ENCODE measurements around the gene LIPA. TPM values are rescaled to one million over a fixed set of nuclear protein-coding genes. Genes with fewer than 3 reads are reported as not detected.

Gene LIPA
- total and polyA plus RNA-seq, 2 of the 4 experiments (the other 2 are of a cell fraction): 23.1 to 31.9 TPM

DNA sequence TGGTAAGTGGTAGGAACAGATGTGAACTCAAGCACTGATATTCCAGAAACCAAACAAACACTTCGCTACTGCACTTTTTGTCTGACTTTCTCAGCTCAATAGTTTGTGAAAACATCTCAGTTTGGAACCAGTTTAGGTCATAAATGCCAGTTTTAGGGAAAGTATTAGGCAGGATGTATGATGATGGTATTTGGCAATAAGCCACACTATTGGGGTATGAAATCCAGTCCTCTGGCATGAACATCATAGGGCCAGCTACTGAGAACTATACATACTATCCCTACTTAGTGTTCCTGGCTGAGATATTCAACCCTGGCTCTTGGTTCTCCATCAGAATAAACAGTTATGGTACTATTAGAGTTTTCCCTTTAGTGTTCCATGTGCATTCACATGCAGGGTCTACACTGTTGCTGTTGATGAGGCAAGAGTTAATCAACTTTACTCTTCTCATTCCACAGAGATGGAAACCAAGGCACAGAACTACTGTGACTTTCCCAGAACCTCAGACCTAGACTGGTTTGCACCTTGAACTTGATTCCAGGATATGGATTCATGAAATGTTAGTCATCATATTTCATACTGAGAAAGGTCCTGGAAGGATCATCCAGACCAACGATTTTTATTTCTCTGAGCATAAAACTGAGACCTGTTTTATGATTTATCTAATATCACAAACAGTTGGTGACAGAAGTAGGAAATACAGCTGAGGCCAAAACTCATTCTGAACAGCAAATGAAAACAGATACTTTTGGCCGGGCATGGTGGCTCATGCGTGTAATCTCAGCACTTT is 30.2 kb upstream of the LIPA start (continued):
- no peak for TF ChIP-seq RCOR1 (IDR thresholded peaks at IDR 0.05; ENCODE audit: insufficient replicate concordance, low read length)
- TF ChIP-seq SMC3 (IDR thresholded peaks at IDR 0.05; ENCODE audit: low read depth, low read length): no peak

DNA sequence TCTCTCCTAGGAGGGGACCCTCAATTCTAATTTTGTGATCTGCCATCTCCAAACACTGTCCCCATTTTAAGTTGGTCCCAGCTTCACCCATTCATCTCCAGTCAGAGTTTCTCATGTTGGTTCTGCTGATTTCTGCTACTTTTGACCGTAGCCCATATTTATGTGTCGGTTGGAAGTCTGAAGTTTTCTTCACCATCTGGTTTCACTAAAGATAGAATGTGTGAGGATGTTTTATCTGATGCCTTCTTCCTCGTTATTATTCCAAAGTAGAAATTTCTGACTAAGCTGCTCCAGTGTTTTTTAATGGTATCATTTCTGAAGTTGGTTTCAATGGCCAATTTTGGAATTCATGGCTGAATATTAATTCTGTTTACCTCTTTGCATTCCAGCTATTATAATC is 28.9 kb upstream of the LIPA start:
- intact Hi-C loops (cut with micrococcal nuclease): loop anchor here (5.0 kb wide), 1 partner anchor 72 kb away; no protein-coding TSS in a partner anchor

More for the DNA sequence above, 28.9 kb upstream of the LIPA start:
- Histone ChIP-seq H3K9me1 (ENCODE audit: insufficient read depth, low read length) (no peaks in the 10 kb centered on the region), H3K4me1 (ENCODE audit: control insufficient read depth, insufficient read depth, low read length) (peaks cover 27% of the 10 kb centered on the region), H2BK5ac (ENCODE audit: low read depth, low read length, poor library complexity, severe bottlenecking) (no peak overlapping the region), H3K9ac (ENCODE audit: low read depth, low read length) (no peak overlapping the region), H2BK15ac (ENCODE audit: low read depth, low read length) (no peak overlapping the region; the same call in 2 of the 3 replicates), H4K5ac (ENCODE audit: low read depth, low read length) (no peak overlapping the region), H2BK20ac (ENCODE audit: low read depth, low read length) (peak overlapping the region; percentile 16; the same call in 1 of the 2 replicates), H3K36me3 (ENCODE audit: control insufficient read depth, insufficient read depth, low read length) (no peaks in the 10 kb centered on the region), H3K4me2 (ENCODE audit: low read depth, low read length) (no peak overlapping the region), H3K14ac (replicated peaks; ENCODE audit: low read depth, low read length) (no peak overlapping the region), H4K91ac (ENCODE audit: insufficient read depth, low read depth, low read length) (no peak overlapping the region), H2BK120ac (ENCODE audit: low read depth, low read length) (0 out of 2 replicates have a peak overlapping the region, but pooled peaks have one; percentile 14), H3K9me3 (ENCODE audit: control insufficient read depth, insufficient read depth, low read length) (no peaks in the 10 kb centered on the region), H3K79me1 (ENCODE audit: low read depth in 1 of 2, low read length in 2 of 2) (no peaks in the 10 kb centered on the region), H2AK9ac (replicated peaks; ENCODE audit: low read depth, low read length, poor library complexity) (no peak overlapping the region), H3K18ac (ENCODE audit: low read depth, low read length) (no peak overlapping the region), H3K4me3 (ENCODE audit: insufficient read depth, low read depth, low read length) (no peak overlapping the region), H2AK5ac (ENCODE audit: low read depth, low read length) (0 out of 2 replicates have a peak overlapping the region, but pooled peaks have one; percentile 38), H3K27ac (ENCODE audit: insufficient read depth, low read length) (no peak overlapping the region), H3K27me3 (ENCODE audit: control insufficient read depth, insufficient read depth, low read length) (no peaks in the 10 kb centered on the region), H3K23ac (ENCODE audit: low read depth, low read length) (no peak overlapping the region), H4K20me1 (ENCODE audit: insufficient read depth, low read length) (no peaks in the 10 kb centered on the region), H2AFZ (replicated peaks; ENCODE audit: low read length, poor library complexity) (no peak overlapping the region), H3K4ac (ENCODE audit: low read depth, low read length) (0 out of 2 replicates have a peak overlapping the region, but pooled peaks have one; percentile 32), H4K8ac (ENCODE audit: low read depth in 2 of 2, low read length in 2 of 2) (no peak overlapping the region), H3K56ac (ENCODE audit: extremely low read depth, insufficient read depth, low read length) (no peak overlapping the region)
- TF ChIP-seq, protein P1, sequence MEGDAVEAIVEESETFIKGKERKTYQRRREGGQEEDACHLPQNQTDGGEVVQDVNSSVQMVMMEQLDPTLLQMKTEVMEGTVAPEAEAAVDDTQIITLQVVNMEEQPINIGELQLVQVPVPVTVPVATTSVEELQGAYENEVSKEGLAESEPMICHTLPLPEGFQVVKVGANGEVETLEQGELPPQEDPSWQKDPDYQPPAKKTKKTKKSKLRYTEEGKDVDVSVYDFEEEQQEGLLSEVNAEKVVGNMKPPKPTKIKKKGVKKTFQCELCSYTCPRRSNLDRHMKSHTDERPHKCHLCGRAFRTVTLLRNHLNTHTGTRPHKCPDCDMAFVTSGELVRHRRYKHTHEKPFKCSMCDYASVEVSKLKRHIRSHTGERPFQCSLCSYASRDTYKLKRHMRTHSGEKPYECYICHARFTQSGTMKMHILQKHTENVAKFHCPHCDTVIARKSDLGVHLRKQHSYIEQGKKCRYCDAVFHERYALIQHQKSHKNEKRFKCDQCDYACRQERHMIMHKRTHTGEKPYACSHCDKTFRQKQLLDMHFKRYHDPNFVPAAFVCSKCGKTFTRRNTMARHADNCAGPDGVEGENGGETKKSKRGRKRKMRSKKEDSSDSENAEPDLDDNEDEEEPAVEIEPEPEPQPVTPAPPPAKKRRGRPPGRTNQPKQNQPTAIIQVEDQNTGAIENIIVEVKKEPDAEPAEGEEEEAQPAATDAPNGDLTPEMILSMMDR (conservative IDR thresholded peaks at IDR 0.05; ENCODE audit: low read depth, low read length): no peak
- TF ChIP-seq SMC3 (IDR thresholded peaks at IDR 0.05; ENCODE audit: low read depth, low read length) (no peak), FOS (IDR thresholded peaks at IDR 0.05; ENCODE audit: low read depth, low read length) (no peak), MXI1 (IDR thresholded peaks at IDR 0.05; ENCODE audit: borderline replicate concordance, low read depth, low read length) (no peak), MAZ (IDR thresholded peaks at IDR 0.05; ENCODE audit: borderline replicate concordance, low read depth, low read length) (no peak), CEBPB (IDR thresholded peaks at IDR 0.05; ENCODE audit: low read depth, low read length) (no peak), CHD1 (IDR thresholded peaks at IDR 0.05; ENCODE audit: low read depth, low read length) (no peak), RAD21 (IDR thresholded peaks at IDR 0.05; ENCODE audit: low read length) (no peak)
- in situ Hi-C loops (cut with MboI; ENCODE audit: low sequenced_read_pairs): no loop called here
- BruUV-seq (replicated peaks): no TSS peak
- DNase-seq (no peak), ATAC-seq (ENCODE audit: low read depth) (no peak)
- ChIA-PET CTCF (no interaction called here), POLR2A (ENCODE audit: unreplicated experiment) (no interaction called here)
- no CpG with 5 or more reads among the region's 3 CpGs for WGBS, 2 experiments (ENCODE audit: extremely low coverage in 2 of 2, insufficient read length in 1 of 2)
- dilution Hi-C loops (cut with HindIII; ENCODE audit: low sequenced_read_pairs, unreplicated experiment): no loop called here

Data from IMR-90 (cell line).